HG02798 (cell line): Measurements from ENCODE around the gene CPN2.

Experiments
- ATAC-seq: cut with Tn5 transposase; IDR thresholded peaks from one replicate; pipeline ENCODE4 v1.9.1; 2021; ENCODE audit warnings: mild to moderate bottlenecking; ENCODE audit not compliant: unreplicated experiment, poor library complexity

CPN2 gene

GRCh38 chr3:194315965-194316361 is 35.2 kb downstream of the CPN2 start:
- ATAC-seq, result peak; percentile 21

- peak; percentile 88 for ATAC-seq
Measured at GRCh38 chr3:194315088-194315964, 35.8 kb downstream of the CPN2 start.

- ATAC-seq, result no peak
Measured at GRCh38 chr3:194314388-194315068, 36.6 kb downstream of the CPN2 start.

DNA sequence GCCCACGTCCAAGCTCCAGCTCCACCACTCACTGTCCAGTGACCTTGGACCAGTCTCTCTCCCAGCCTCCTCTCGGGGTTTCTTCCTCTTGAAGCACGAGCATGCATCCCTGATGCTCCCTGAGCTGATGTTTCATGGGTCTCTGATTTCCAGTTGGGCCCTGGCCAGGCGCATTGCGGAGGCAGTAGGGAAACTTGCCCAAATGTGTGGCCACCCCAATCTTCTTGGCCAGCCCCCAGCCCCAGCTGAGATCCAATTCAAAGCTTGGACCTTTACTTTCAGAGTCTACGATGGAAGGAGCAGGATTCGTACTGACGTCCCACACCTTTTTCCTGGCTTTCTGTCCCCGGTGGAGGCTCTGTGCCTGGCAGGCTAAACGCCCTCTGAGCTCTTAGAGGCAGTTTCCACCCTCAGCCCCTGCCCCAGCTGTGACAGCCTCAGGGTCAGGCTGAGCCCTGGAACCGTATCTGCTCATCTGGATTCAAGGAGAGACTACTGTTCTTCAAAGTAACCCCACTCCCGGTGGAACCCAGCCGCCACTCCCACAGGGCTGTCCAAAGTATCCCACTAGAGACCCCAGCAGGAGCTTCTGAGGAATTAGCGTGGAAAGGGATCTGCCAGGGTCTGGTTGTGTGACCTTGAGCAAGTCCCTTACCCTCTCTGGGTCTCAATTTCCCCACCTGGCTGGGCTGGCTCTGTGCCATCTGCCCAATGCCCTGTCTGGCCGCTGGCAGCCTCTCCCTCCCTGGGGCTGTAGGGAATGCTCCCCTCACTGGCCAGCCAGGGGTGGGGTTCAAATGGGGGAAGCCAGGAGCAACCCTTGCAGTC is 37.4 kb downstream of the CPN2 start:
- ATAC-seq, result no peak

- ATAC-seq, result no peak
Measured at GRCh38 chr3:194312743-194313281, 38.3 kb downstream of the CPN2 start.

DNA sequence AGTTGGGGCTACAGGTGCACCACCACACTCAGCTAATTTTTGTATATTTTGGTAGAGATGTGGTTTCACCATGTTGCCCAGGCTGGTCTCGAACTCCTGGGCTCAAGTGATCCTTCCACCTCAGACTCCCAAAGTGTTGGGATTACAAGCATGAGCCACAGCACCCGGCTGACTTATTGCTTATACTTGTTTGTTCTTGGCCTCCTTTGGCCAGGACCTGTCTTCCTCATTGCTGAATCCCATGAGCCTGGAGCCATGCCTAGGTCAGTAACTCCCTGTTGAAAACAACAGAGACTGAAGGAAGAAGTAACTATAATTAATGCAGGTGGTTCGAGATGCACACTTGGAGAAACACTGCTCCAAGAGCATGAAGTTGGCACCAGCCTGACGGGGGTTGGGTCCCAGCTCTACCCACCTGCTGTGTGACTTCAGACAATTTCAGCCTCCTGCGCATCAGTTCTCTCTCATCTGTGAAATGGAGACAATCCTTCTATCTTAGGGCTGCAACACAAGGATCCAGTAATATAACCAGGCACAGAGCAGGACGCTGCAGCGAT is 38.9 kb downstream of the CPN2 start:
- ATAC-seq, result no peak

DNA sequence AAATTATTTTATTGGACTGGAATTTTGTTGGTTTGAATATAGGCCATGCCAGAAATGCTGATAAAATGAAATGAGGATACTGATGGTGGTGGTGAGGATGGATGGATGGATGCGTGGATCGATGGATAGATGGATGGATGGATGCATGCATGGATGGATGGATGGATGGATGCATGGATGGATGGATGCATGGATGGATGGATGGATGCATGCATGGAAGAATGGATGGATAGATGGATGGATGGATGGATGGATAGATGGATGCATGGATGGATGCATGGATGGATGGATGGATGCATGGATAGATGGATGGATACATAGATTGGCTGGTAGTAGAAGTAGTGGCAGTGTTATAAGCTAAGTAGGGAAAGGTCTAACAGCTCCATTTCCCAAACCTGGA is 40.1 kb downstream of the CPN2 start:
- ATAC-seq, result no peak

DNA sequence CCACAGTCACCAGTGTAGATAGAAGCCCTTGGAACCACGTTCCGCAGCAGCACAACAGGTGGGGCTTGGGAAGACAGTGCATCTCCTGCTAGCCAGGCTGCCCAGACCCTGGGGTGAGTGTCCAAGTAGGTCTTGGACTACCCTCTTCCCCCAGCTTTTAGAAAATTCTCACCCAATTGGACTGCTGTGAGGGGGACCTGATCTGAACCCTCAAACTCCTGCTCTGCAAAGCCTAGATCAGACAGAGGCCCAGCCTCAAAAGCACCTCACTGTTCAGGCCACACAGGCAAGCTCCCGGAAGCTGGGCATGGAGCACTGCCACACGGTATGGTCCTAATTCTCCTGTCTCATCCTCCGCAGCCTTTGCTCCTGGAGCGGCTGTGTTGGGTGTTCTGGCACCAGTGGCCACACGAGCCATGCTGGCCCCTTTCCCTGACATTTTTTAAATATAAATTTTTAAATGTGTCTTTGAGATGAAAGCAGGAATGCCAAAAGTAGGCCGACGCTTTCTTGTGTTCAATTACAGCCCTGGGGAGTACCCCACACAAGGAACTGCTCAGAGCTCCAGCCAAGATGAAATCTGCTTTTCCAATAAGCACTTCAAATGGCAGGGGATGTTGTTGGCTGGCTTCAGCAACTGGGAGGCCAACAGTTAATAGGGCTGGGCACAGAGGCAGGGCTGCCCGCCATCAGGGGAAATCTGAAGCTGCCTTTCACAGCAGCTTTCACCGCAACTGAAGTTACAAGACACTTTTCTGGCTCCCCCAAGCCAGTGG is 40.9 kb downstream of the CPN2 start:
- no peak for ATAC-seq

DNA sequence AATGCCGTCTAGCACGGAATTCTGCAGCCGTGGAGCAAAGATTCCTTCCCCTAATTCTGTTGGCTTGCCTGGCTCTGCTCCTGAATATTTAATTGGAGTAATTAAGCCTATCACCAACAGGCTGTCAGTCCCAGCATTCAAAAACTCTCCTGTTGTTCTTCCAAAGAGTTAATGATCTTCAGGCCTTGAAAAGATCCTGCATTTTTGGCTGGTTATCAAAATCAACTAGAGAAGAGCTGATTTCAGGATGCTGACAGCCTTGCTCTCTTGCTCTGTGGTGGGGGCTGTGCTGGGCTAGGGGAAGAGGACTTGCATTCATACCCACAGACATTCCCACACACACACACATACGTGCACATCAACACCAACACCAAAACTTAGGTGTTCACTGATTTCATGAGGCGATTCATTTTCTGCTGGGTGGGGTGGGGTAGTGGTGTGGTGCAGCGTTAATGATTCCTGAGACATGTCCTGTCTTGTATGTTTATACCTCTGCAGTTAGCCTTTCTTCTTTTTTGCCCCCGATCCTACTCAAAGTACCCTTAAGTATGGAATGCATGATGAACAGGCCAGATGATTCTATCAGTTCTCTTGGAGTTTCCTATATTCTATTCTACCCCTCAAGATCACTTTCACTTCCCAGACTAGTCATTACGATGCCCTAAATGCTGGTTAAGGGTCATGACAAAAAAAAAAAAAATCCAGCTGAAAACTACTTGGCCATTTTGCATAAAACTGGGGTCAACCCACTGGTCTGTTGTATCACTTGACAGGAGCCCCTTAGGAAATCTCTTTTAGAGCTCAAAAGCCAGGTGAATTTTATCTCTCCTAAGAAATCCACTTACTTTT is 42.3 kb downstream of the CPN2 start:
- ATAC-seq, result no peak

DNA sequence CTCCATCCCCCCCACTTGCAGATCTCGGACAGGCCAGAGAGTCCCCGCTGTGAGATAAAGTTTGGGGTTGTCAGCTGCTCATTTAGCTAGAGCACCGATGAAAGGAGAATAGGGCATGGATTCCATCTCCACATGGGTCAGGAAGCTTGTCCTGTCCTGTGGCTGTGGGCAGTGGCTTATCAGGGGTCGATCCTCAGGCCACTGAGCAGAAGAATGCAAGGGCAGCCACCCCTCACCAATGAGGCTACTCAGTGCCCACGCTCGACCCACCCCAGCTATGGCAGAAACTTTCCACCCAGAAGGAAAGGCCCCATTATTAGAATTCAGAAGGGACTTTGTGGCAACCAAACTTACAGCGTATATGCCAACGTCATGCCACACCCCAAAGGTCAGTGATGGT is 43.3 kb downstream of the CPN2 start:
- no peak for ATAC-seq

- ATAC-seq, result peak; percentile 53
Measured at GRCh38 chr3:194306771-194307640, 44.1 kb downstream of the CPN2 start.

DNA sequence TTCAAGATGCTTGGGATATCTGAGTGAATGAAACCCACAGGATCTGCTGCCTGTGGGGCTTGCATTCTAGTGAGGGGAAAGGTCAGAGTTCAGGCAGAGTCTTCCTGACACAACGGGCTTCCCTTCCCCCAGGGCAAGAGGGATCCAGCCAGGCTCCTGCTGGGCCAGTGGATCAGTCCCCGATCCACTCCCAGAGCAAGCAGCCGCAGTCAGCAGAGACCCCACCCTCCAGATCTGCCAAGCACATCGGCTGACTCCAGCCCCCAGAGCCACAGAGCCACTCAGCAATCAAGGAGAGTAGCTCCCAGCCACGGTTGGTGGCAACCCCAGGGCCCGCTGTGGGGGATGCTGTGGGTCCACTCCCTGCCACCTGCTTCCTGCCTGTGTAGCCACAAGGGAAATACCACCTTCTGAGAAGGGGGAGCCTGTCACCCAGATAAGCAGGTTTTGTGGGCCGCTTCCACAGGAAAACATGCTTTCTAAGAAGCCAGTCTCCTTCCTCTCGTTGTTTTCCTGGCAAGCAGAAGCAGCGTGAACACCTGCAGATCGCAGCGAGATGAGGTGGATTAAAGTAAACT is 44.9 kb downstream of the CPN2 start:
- ATAC-seq, result peak; percentile 47

DNA sequence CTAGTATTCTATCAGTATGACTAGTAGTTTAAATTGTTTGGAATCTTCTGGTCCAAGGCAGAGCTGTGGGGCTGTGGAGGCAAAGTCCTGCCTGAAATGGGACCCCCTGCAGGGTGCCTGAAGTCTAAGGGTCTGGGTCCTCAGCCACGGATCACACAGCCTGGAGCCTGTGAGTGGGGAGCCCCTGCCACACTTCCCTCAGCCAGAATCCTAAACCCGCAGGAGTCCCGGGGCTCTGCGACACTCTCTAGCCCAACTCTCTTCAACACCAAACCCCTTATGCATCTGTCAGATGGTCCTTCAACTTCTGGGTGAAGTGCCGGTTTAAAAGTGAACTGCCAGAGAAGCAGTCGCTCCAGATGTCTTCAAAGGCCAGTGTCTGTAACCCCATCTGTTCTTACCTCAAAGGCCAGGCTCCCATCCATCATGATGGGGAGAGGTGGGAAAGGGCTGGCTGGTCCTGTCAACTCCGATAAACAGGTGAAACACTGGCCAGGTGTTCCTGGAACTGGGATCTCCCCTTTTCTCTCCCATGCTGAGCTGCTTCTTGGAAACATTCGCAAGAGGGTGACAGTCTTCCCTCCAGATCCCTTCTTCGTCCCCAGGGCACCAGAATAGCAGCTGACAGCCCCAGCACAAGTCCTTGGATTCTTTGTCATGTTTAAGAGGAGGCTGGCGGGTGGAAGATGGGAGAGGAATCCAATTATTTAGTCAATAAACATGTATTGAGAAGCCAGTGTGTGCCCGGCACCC is 45.6 kb downstream of the CPN2 start:
- no peak for ATAC-seq

DNA sequence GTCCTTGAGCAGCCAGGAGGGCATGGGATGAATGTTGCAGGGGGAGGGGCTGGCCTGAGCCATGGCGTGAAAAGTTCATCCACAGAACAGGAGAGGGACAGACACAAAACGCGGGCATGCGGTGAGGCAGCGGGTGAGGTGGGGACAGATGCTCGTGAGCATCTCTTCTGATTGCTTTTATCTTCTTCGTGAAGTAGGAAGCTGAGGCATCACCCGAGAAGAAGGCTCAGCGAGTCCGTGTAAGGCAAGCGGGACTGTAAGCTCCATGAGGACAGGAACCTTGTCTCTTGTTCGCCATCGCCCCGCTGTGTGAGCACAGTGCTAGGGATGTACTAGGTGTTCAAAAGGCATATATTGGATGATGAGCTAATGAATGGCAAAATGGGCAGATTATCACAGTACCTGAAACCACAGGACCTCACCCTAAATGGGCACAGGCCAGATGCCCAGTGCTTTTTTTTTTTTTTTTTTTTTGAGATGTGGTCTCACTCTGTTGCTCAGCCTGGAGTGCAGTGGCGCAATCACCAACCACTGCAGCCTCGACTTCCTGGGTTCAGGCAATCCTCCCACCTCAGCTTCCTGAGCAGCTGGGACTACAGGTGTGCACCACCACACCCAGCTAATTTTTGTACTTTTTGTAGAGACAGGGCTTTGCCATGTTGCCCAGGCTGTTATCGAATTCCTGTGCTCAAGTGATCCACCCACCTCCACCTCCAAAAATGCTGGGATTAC is 46.8 kb downstream of the CPN2 start:
- no peak for ATAC-seq

DNA sequence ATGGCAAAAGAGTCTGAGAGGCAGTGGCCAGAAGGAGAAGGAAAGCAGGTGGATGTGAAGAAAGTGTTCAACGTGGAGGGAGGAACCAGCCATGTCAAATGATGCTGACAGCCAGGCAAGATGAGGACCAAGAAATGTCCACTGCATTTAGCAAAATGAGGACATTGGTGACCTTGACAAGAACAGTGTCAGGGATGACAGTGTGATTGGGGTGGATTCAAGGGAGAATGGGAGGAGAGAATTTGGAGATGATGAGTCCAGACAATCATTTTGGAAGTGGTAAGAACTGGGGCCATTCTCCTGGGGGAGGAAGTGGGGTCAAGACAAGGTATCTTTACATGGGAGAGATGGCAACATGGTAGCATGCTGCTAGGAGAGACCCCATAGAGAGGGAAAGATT is 47.4 kb downstream of the CPN2 start:
- ATAC-seq, result no peak

DNA sequence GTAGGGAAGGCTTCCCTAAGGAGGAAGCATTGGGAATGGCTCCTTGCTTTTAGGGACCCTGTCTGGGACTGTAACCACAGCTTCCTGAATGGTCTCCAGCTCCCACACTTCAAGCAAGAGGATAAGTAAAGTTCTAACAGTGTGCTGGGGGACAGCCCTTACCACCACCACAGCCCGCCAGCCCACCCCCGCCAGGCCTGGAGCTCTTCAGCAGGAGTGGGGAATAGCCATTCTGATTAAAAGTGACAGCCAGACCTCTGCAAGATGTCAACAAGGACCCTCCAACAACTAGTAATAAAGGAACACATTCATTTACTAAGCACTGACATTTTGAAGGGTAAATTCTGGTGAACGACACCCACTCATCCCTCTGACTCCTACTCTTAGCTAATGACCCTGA is 49.4 kb downstream of the CPN2 start:
- ATAC-seq, result no peak
